Heart right ventricle (tissue), 16 donors: ENCODE data around the gene FGF12. TPM values are rescaled to one million over a fixed set of nuclear protein-coding genes. Genes with fewer than 3 reads are reported as not detected.

Experiments
- ATAC-seq, 8 donors: fragments of 200-7000 bp; cut with Tn5 transposase; one replicate each; pipeline ENCODE4 v1.9.1; 2020; ENCODE audit warnings: mild to moderate bottlenecking in 8 of 8, moderate library complexity in 8 of 8, moderate number of reproducible peaks in 1 of 8
- DNase-seq, 2 donors: peaks; one replicate each; pipeline ENCODE4 v3.0.0-alpha.2; 2020
- H3K27ac ChIP-seq, 10 donors: fragments of 200-600 bp; sonication (generic) in 2 of 10; one replicate each; pipeline versions ENCODE4 v1.5.0 to v1.8.0; 2020 to 2022; ENCODE audit warnings: mild to moderate bottlenecking in 3 of 10
- H3K27me3 ChIP-seq, 7 donors: fragments of 200-600 bp; one replicate each; pipeline ENCODE4 v1.8.0; 2021 to 2022; ENCODE audit warnings: mild to moderate bottlenecking in 2 of 7
- H3K36me3 ChIP-seq, 9 donors: fragments of 200-600 bp; sonication (generic) in 1 of 9; one replicate each; pipeline versions ENCODE4 v1.5.0 to v1.8.0; 2020 to 2022; ENCODE audit warnings: mild to moderate bottlenecking in 2 of 9
- H3K4me1 ChIP-seq, 9 donors: fragments of 200-600 bp; sonication (generic) in 1 of 9; one replicate each; pipeline versions ENCODE4 v1.5.0 to v1.8.0; 2020 to 2022; ENCODE audit warnings: mild to moderate bottlenecking in 4 of 9
- H3K4me3 ChIP-seq, 10 donors: fragments of 200-600 bp; sonication (generic) in 2 of 10; one replicate each; pipeline versions ENCODE4 v1.5.0 to v1.8.0; 2020 to 2022; ENCODE audit warnings: mild to moderate bottlenecking in 7 of 10, moderate library complexity in 2 of 10
- H3K9me3 ChIP-seq, 11 donors: fragments of 200-600 bp in 10 of 11; sonication (generic) in 2 of 11; one replicate each; pipeline versions ENCODE4 v1.5.0 to v1.8.0; 2013 to 2022; ENCODE audit warnings: mild to moderate bottlenecking in 2 of 11, control low read depth in 1 of 11, moderate library complexity in 1 of 11
- WGBS, 2 donors: extraction: QIAGEN DNeasy Blood & Tissue Kit; methylation state at CpG; one replicate each; pipeline ENCODE4 v1.1.7; 2013; ENCODE audit warnings: inconsistent platforms in 1 of 2; 5-methylcytosine and 5-hydroxymethylcytosine counted together
- intact Hi-C, 10 donors: fragments of 100-400 bp; cut with DNase I; formaldehyde crosslinking; loops; one replicate each; pipeline versions ENCODE4 v1.11.1 to v1.14.2; 2022
- polyA plus RNA-seq, 2 donors: library from polyadenylated mRNA; stranded (reverse); fragments of 200-250 nt; gene quantifications; one replicate each; pipeline ENCODE4 v1.2.3, GENCODE V29; 2013
- total RNA-seq, 10 donors: library from RNA; stranded (reverse); fragmentation: NEBNext Ultra II Directional in 3 of 10; extraction: Animal tissue kit (Norgen Biotek cat#: 25700) in 3 of 10; gene quantifications; one replicate each; pipeline versions ENCODE4 v1.2.1 to v1.2.4, GENCODE V29; 2021 to 2023
- TF ChIP-seq, protein P1 (sequence below), 9 donors: fragments of 200-600 bp; sonication (generic) in 2 of 9; IDR thresholded peaks; one replicate each; pipeline versions ENCODE4 v1.5.0 to v1.8.0; 2021 to 2022; ENCODE audit warnings: antibody characterized with exemption in 9 of 9, mild to moderate bottlenecking in 5 of 9, moderate library complexity in 1 of 9
- donor health status: Arrhythmogenic right ventricular cardiomyopathy.
- donor health status: ischemic (EF 13 %, LVEDD 7.1; RV severe dilation, severe dysfunction).
- donor health status: healthy with polysubstance abuse.
- donor health status: DM: no; HTN: yes; CAD: no.
- donor health status: DM: no; HTN: no; CAD: no.
- donor health status: ischemic (EF 25% LVEDD 6.9; RV normal size, moderate dysfunction).
- donor health status: ischemic (EF 25% LVEDD 5.7; RV mildly dilated, moderate dysfunction).
- donor health status: healthy.
- donor health status: DM: yes; HTN: yes; CAD: no.
- donor health status: Ischemic cardiomyopathy.
- donor health status: ischemic (EF 35%, LVEDD 5.7; RV mildly dilated, moderate dysfunction).
- donor health status: nonischemic (EF 11% LVEDD 7.7; RV severe dilation, severe dysfunction).
- donor health status: DM: yes; HTN: yes; CAD: no.
- donor health status: PGD.
- donor health status: ischemic (EF 29% LVEDD 5.4; RV normal size, mild dysfunction).
- donor health status: nonischemic (EF 23%, LVEDD 6.1; RV moderate dilation, normal function).

The FGF12 gene
- total and polyA plus RNA-seq, 12 donors: 26.5 to 504 (median 313) TPM

DNA sequence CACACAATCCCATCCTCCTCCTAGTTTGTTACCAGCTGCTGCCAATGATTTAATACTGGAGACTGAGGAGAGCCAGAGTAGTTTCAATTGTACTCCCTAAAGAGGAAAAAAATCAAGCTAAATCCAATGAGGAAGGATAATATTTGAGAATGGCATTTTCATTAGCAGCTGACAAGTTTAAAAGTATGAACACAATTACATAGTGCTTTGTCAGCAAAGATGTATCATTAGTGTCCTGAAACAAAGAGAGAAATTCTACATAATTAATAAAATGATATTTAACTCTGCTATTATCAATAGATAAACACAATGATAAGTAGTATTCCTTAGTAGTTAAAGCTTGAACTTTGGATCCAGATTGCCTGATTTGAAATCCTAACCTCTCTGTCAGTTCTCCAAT is 163.9 kb downstream of the FGF12 start:
- H3K27me3 ChIP-seq: no peaks in the 10 kb centered on the region
- H3K4me3 ChIP-seq: no peak overlapping the region
- TF ChIP-seq, protein P1, sequence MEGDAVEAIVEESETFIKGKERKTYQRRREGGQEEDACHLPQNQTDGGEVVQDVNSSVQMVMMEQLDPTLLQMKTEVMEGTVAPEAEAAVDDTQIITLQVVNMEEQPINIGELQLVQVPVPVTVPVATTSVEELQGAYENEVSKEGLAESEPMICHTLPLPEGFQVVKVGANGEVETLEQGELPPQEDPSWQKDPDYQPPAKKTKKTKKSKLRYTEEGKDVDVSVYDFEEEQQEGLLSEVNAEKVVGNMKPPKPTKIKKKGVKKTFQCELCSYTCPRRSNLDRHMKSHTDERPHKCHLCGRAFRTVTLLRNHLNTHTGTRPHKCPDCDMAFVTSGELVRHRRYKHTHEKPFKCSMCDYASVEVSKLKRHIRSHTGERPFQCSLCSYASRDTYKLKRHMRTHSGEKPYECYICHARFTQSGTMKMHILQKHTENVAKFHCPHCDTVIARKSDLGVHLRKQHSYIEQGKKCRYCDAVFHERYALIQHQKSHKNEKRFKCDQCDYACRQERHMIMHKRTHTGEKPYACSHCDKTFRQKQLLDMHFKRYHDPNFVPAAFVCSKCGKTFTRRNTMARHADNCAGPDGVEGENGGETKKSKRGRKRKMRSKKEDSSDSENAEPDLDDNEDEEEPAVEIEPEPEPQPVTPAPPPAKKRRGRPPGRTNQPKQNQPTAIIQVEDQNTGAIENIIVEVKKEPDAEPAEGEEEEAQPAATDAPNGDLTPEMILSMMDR (IDR thresholded peaks at IDR 0.05): no peak
- no peak for DNase-seq
- no peaks in the 10 kb centered on the region for H3K36me3 ChIP-seq
- no peaks in the 10 kb centered on the region for H3K9me3 ChIP-seq
- H3K4me1 ChIP-seq: peaks cover 0 to 9% (median 0%) of the 10 kb centered on the region in 9 donors
- ATAC-seq: no peak
- intact Hi-C loops: loop anchor here in 8 of 10 donors (5.0 to 10.0 kb wide), 8 partner anchors 96 to 1011 kb away; no protein-coding TSS in a partner anchor
- H3K27ac ChIP-seq: no peak overlapping the region

DNA sequence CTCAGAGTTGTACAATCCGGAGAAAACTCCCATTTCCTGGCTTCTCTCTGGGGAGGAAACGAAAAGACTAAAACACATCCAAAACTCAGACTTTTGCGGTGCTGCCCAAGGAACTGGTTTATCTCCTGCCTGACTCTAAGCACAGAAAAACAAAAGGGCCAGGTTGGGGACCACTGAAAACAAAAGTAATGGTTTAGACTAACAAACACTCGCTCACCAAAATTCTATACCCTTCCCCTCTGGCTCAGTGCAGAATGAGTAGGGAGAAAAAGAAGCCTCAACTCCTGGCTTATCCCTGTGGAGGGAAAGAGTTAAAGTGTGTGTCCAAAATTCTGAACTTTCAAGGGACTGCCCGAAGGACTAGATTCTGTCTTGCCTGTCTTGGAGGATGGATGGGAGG is 173.6 kb downstream of the FGF12 start:
- ATAC-seq (peak in 3 of 8 donors; percentile 17 to 73 (median 24)), DNase-seq (no peak)
- intact Hi-C loops: loop anchor here in 2 of 10 donors (5.0 to 10.0 kb wide), 2 partner anchors 79 to 81 kb away; no protein-coding TSS in a partner anchor
- H3K9me3 ChIP-seq: peaks cover 0 to 31% (median 0%) of the 10 kb centered on the region in 11 donors
- TF ChIP-seq, protein P1 (IDR thresholded peaks at IDR 0.05): no peak
- H3K4me1 ChIP-seq: peaks cover 0 to 18% (median 3%) of the 10 kb centered on the region in 9 donors
- peak overlapping the region in 1 of 10 donors; percentile 21 for H3K27ac ChIP-seq
- H3K36me3 ChIP-seq: no peaks in the 10 kb centered on the region
- no peaks in the 10 kb centered on the region for H3K27me3 ChIP-seq
- no peak overlapping the region for H3K4me3 ChIP-seq
- WGBS, 2 donors: 32 to 48% methylated on average over 5 of the region's 5 CpGs

DNA sequence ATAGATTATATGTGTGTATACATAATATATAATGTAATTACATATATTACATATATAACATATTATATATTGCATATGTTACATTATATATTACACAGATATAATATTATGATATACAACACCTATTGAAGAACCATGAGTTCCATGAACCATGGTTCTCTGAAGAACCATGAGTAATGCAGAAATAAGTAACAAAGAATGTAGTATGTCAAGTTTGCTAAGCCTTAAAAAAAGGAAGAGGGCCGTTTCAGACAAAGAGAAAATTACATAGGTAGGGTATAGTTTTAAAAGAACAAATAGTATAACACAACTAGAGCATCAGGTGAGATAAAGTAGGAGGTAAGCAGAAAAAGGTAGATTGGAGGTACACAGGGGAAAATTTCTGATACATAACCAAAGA is 177.0 kb downstream of the FGF12 start:
- WGBS, 2 donors: 67 to 78% methylated on average over 1 of the region's 1 CpG

DNA sequence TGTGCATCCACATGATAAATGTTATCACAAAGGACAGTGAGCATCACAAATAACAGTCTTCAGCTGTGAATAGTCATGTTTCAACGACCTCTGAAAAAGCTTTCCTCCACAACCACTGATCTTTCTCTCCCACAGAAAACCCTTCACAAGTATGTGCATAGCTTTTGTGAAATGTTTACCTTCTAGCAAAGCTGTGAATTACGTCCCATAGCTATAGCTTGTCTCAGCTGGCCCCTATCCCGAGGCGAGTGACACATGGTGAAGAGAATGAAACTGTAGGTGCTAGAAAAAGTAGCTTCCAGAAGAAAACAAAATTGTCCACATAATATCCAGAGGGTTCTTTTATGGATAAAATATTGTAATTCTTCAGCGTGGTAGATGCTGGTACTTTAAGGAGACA is 182.0 kb downstream of the FGF12 start:
- no peak overlapping the region for H3K27ac ChIP-seq
- intact Hi-C loops: no loop called here
- WGBS, 2 donors: 64 to 71% methylated on average over 5 of the region's 5 CpGs
- DNase-seq (no peak), ATAC-seq (no peak)
- H3K9me3 ChIP-seq: peaks cover 0 to 9% (median 0%) of the 10 kb centered on the region in 11 donors
- no peaks in the 10 kb centered on the region for H3K27me3 ChIP-seq
- no peaks in the 10 kb centered on the region for H3K36me3 ChIP-seq
- peaks cover 0 to 21% (median 14%) of the 10 kb centered on the region in 9 donors for H3K4me1 ChIP-seq
- TF ChIP-seq, protein P1 (IDR thresholded peaks at IDR 0.05): no peak
- no peak overlapping the region for H3K4me3 ChIP-seq

More for the DNA sequence above, 177.0 kb downstream of the FGF12 start:
- Histone ChIP-seq H3K27ac (no peak overlapping the region), H3K36me3 (no peaks in the 10 kb centered on the region), H3K9me3 (peaks cover 0 to 20% (median 0%) of the 10 kb centered on the region in 11 donors), H3K4me1 (peaks cover 0 to 33% (median 14%) of the 10 kb centered on the region in 9 donors), H3K4me3 (no peak overlapping the region), H3K27me3 (no peaks in the 10 kb centered on the region)
- ATAC-seq: no peak
- TF ChIP-seq, protein P1 (IDR thresholded peaks at IDR 0.05): no peak
- no peak for DNase-seq
- intact Hi-C loops: loop anchor here in 2 of 10 donors (5.0 to 10.0 kb wide), 2 partner anchors 76 to 78 kb away; no protein-coding TSS in a partner anchor
